Left renal cortex interstitium (tissue), 4 donors: Measurements from ENCODE around the gene PTPN18. TPM values are rescaled to one million over a fixed set of nuclear protein-coding genes. Genes with fewer than 3 reads are reported as not detected.

ENCODE experiments used
- DNase-seq, 4 donors: peaks; one replicate each; pipeline ENCODE4 v3.0.0-alpha.2; 2013; ENCODE audit warnings: low read depth in 4 of 4, low spot score in 2 of 4, missing footprints in 1 of 4
- polyA plus RNA-seq, 4 donors: library from polyadenylated mRNA; unstranded; fragments of 120-200 nt; gene quantifications; one replicate each; pipeline ENCODE4 v1.2.1, GENCODE V29; 2013; ENCODE audit not compliant: insufficient read length in 4 of 4

Gene PTPN18
- polyA plus RNA-seq, 4 donors, result 25.6 to 44.3 (median 31.9) TPM

- no peak for DNase-seq
Observed at GRCh38 chr2:130339885-130340745, 15.7 kb upstream of the PTPN18 start.

- DNase-seq, result no peak
Observed at GRCh38 chr2:130341562-130342019, 14.3 kb upstream of the PTPN18 start.

DNA sequence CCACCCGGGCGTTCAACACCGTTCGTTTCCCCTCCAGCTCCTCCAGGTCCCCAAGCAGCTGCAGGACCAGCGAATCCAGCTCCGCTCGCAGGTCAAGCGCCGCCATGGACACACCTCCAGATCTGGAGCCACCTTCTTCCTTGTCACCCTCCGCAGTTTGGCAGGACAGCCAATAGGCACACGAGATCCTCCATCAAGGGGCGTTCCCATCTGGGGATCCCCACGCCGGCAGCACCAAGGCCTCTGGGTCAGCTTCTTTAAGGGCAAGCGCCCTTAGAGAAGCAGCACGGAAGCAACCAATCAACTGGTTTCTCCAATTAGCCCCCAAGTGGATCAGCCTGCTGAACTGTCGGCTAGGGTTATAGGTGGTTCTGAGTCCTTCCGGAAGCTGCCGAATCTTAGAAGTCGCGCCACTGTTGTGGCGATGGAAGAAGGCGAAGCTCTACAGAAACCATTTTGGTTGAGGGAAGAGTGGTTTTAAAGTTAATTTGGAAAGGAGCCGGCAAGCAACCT is 13.8 kb upstream of the PTPN18 start:
- peak; percentile 81 to 100 (median 91) for DNase-seq

GRCh38 chr2:130342533-130343275 is 13.2 kb upstream of the PTPN18 start, which contains the start of gene IMP4:
IMP4 (plus strand) TSS chr2:130342897; CDS start chr2:130342933, 36 bp downstream.
- peak; percentile 92 to 99 (median 98) for DNase-seq

- no peak for DNase-seq
Observed at GRCh38 chr2:130344578-130344977, 11.3 kb upstream of the PTPN18 start.

DNA sequence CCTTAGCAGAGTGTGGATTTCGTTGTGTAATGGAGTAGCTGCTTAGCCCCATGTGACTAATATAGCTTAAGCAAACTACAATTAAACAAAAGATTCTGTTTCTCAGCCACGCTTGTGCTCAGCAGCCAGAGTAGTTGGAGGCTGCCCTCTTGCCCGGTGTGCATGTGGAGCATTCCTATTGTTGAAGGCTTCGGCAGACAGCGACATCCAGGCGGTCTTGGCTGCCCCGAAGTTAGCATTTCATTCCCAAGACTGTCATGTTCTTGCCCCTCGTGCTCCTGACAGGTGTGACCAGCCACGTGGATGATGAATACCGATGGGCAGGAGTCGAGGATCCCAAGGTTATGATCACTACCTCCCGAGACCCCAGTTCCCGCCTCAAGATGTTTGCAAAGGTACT is 10.8 kb upstream of the PTPN18 start:
- DNase-seq, result no peak

GRCh38 chr2:130345611-130346010 is 10.2 kb upstream of the PTPN18 start:
- no peak for DNase-seq

DNA sequence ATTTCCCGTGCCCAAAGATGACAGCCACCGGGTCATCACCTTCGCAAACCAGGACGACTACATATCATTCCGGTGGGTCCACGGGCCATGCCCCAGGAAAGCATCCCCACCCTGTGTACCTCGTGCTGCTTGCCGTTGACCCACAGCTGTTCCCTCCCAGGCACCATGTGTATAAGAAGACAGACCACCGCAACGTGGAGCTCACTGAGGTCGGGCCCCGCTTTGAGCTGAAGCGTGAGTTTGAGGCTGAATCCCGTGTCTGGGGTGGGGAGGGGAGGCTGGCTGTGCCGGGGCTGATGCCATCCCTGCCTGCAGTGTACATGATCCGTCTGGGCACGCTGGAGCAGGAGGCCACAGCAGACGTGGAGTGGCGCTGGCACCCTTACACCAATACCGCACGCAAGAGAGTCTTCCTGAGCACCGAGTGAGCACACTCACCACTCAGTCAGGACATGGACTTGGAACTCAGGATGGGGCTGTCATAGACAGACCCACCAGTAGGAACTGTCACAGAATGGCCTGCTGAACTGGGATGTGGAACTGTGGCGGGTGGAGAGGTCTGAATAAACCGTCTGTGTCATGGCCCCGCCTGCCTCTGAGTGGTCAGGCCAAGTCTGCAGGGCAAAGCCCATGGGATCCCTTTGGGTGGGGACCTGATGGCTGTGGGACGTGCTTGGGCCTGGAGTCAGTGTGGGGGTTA is 9.7 kb upstream of the PTPN18 start:
- no peak for DNase-seq

DNA sequence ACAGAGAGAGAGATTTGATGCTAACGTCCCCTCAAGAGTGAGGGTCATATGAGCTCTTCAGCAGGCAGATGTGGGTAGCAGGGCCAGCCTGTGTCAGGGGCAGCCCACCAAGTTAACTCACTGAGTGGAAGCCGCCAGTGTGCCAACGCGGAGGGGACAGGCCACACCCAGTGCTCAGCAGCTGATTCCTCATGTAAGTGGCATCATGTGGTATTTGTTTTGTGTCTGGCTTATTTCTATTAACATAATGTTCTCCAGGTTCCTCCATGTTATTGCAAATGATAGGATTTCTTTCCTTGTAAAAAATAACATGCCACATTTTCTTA is 9.2 kb upstream of the PTPN18 start:
- no peak for DNase-seq

- no peak for DNase-seq
Observed at GRCh38 chr2:130347220-130347925, 8.5 kb upstream of the PTPN18 start.

DNA sequence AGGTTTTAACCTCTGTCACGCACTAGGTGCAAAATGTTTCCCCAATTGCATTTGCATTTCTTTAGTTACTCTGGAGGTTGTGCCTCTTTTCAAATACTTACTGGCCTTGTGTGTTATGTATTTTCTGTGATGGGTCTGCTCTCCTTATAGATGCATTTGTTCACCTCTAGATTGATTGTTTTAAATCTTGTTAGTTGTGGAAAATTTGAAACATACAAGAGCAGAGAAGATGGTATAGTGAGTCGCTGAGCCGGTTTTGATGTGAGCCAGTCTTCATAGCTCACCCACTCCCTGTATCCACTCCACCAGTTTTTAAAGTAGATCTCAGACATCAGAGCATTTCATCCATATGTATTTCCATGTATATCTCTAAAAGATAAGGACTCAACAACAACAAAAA is 6.7 kb upstream of the PTPN18 start:
- no peak for DNase-seq

DNA sequence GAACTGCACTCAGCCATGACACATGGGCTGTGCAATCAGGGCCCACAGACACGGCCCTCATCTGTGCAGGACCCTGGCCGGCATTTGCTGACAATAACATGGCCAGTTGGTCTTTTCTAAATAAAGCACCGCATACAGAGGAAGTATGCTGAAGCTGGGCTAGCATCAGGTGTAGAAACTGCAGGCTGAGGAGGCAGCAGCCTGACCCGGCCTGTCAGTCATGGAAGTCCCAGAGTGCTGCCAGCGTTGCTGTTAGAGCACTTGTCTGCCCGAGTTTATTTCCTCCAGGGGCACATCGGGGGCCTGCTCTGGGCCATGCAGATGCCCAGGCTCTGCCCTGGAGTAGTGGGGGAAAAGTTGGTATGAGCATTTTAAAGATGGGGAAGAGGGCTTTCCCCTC is 4.1 kb upstream of the PTPN18 start:
- no peak for DNase-seq

- DNase-seq, result no peak
Observed at GRCh38 chr2:130352237-130352636, 3.6 kb upstream of the PTPN18 start.

DNA sequence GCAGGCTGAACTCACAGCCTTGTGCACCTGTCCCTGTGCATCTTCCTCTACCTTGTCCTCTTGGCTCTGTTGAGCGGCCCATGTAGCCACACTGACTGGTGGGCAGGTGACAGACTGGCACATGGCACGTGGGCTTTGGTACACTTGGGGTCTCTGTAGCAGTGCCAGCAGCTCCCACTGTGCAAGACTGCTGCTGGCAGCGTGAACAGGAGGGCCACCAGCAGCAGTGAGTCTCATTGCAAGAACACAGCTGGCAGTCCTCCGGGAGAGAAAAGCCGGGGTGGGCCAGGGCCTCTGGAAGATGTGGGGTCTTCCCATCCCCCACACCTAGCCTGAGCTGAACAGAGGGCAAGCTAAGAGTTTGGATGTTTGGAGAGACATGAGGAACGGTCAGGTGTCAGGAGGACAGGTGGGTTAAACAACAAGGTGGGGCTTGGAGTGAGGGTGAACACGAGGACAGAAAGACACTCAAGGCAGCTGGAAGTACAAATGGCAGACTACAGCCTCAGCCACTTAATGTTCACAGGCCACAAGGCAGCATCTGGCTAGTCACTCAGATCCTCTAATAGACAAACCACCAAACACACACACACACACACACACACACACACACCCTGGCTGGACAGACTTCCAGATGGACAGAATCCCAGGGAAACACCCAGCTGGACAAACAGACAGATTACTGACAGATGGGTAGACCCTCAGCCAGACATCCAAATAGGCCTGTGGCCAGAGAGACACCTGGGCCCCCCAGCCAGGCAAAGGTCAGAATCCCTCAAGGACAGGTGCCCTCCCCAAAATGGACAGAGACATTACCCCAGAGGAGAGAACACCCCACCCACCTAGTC is 2.3 kb upstream of the PTPN18 start:
- no peak for DNase-seq

DNA sequence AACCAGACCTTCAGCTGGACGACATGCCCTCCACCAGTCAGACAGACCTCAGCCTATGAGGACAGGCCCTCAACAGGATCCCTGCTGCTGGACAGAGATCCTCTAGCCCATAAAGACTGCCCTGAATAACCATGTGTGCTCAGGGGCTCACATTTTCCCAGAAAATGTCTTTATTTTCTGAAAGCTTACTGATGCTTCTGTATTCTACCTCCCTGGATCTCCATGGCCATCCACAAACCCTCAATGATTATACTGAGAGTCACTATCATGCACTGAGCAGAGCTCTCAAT is 1.8 kb upstream of the PTPN18 start:
- DNase-seq, result no peak

DNA sequence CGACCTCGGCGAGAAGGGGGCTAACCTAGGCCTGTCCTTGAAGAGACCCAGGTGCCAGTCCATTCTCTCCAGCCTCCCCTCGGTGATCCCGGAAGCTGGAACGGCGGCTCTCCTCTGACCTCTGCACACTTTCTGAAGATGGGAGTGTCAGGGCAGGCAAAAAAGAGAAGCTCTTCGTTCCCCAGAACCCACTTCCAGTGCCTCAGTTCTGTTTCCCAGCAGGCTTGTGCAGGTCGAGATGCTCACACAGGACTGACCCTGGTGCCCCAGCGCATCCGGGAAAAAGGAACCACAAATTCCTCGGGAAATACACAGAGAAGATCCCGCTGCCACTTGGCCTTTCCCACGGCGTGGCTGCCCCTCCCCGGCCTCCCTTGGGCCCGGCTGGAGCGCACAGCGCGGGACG is 681 bp upstream of the PTPN18 start:
- DNase-seq, result no peak

GRCh38 chr2:130357864-130358263 is 2.0 kb downstream of the PTPN18 start:
- DNase-seq, result no peak

- DNase-seq, result no peak
Observed at GRCh38 chr2:130358420-130359350, 2.8 kb downstream of the PTPN18 start.

- DNase-seq, result no peak
Observed at GRCh38 chr2:130359466-130359865, 3.6 kb downstream of the PTPN18 start.
